IMR-90 (cell line): ENCODE results near the gene KRT77. TPM values are rescaled to one million over a fixed set of nuclear protein-coding genes. Genes with fewer than 3 reads are reported as not detected.

Experiments used
- ATAC-seq: fragments of 200-7000 bp; cut with Tn5 transposase; 2 replicates; pipeline ENCODE4 v1.9.1; 2020; ENCODE audit warnings: low read depth, mild to moderate bottlenecking, moderate library complexity
- BruUV-seq: library from RNA; stranded (reverse); fragments of 400-500 nt; replicated peaks from 2 replicates; lab custom pipeline; 2021; lab: Mats Ljungman, UMichigan
- CTCF ChIA-PET: fragments of 300-600 bp; formaldehyde crosslinking; extraction: SDS; loops from one replicate; lab custom pipeline; 2021; ENCODE audit warnings: antibody characterized with exemption; lab: Yijun Ruan, JAX
- POLR2A ChIA-PET: fragments of 300-600 bp; sonication (Branson Sonifier 250); formaldehyde crosslinking; loops from one replicate; lab custom pipeline; 2022; ENCODE audit warnings: antibody characterized with exemption; ENCODE audit not compliant: unreplicated experiment; lab: Charles Lee
- DNase-seq: peaks from one replicate; pipeline ENCODE4 v3.0.0; 2013
- H2AFZ ChIP-seq: replicated peaks from 2 replicates; pipeline ENCODE3; 2013; ENCODE audit warnings: low read length, mild to moderate bottlenecking; ENCODE audit not compliant: poor library complexity
- H2AK5ac ChIP-seq: 2 replicates; pipeline ENCODE4 v1.6.1; 2013; ENCODE audit warnings: low read depth, low read length, inconsistent platforms
- H2AK9ac ChIP-seq: replicated peaks from 2 replicates; pipeline ENCODE3; 2013; ENCODE audit warnings: mild to moderate bottlenecking, low read depth, low read length, moderate library complexity; ENCODE audit not compliant: poor library complexity
- H2BK120ac ChIP-seq: 2 replicates; pipeline ENCODE4 v1.6.1; 2013; ENCODE audit warnings: low read depth, low read length, inconsistent platforms
- H2BK15ac ChIP-seq: 3 replicates; pipeline ENCODE4 v1.6.1; 2013; ENCODE audit warnings: low read depth, low read length, inconsistent platforms
- H2BK20ac ChIP-seq: 2 replicates; pipeline ENCODE4 v1.6.1; 2013; ENCODE audit warnings: low read depth, mild to moderate bottlenecking, inconsistent platforms, low read length, moderate library complexity
- H2BK5ac ChIP-seq: 2 replicates; pipeline ENCODE4 v1.6.1; 2013; ENCODE audit warnings: mild to moderate bottlenecking, low read depth, low read length, inconsistent platforms; ENCODE audit not compliant: poor library complexity, severe bottlenecking
- H3K14ac ChIP-seq: replicated peaks from 2 replicates; pipeline ENCODE4 v1.6.1; 2013; ENCODE audit warnings: low read depth, low read length, inconsistent platforms
- H3K18ac ChIP-seq: 2 replicates; pipeline ENCODE4 v1.6.1; 2013; ENCODE audit warnings: low read depth, low read length, control low read depth
- H3K23ac ChIP-seq: 2 replicates; pipeline ENCODE4 v1.6.1; 2013; ENCODE audit warnings: low read depth, low read length, inconsistent platforms
- H3K27ac ChIP-seq: 2 replicates; pipeline ENCODE4 v1.5.1; 2013; ENCODE audit warnings: mild to moderate bottlenecking, control low read depth, low read length; ENCODE audit not compliant: insufficient read depth
- H3K27me3 ChIP-seq: 2 replicates; pipeline ENCODE4 v1.6.1; 2013; ENCODE audit warnings: low read length; ENCODE audit not compliant: control insufficient read depth, insufficient read depth
- H3K36me3 ChIP-seq: 2 replicates; pipeline ENCODE4 v1.6.1; 2013; ENCODE audit warnings: low read length, mixed read lengths; ENCODE audit not compliant: control insufficient read depth, insufficient read depth
- H3K4ac ChIP-seq: 2 replicates; pipeline ENCODE4 v1.6.1; 2013; ENCODE audit warnings: low read depth, low read length, inconsistent platforms
- H3K4me1 ChIP-seq: 2 replicates; pipeline ENCODE4 v1.6.1; 2013; ENCODE audit warnings: low read length, mixed read lengths; ENCODE audit not compliant: control insufficient read depth, insufficient read depth
- H3K4me2 ChIP-seq: 2 replicates; pipeline ENCODE4 v1.6.1; 2013; ENCODE audit warnings: low read depth, mild to moderate bottlenecking, control low read depth, low read length, moderate library complexity
- H3K4me3 ChIP-seq: 2 replicates; pipeline ENCODE4 v1.5.1; 2013; ENCODE audit warnings: low read depth, mild to moderate bottlenecking, control low read depth, low read length, moderate library complexity; ENCODE audit not compliant: insufficient read depth
- H3K56ac ChIP-seq: 2 replicates; pipeline ENCODE4 v1.6.1; 2013; ENCODE audit warnings: low read length, inconsistent platforms; ENCODE audit not compliant: insufficient read depth; ENCODE audit errors: extremely low read depth
- H3K79me1 ChIP-seq, 2 experiments: 2 replicates each; pipeline ENCODE4 v1.6.1; 2013; ENCODE audit warnings: low read length in 2 of 2, inconsistent platforms in 1 of 2, low read depth in 1 of 2
- H3K9ac ChIP-seq: 2 replicates; pipeline ENCODE4 v1.6.1; 2013; ENCODE audit warnings: low read depth, low read length, control low read depth
- H3K9me1 ChIP-seq: 2 replicates; pipeline ENCODE4 v1.6.1; 2013; ENCODE audit warnings: low read length, inconsistent platforms; ENCODE audit not compliant: insufficient read depth
- H3K9me3 ChIP-seq: 2 replicates; pipeline ENCODE4 v1.6.1; 2013; ENCODE audit warnings: low read length; ENCODE audit not compliant: control insufficient read depth, insufficient read depth
- H4K20me1 ChIP-seq: 2 replicates; pipeline ENCODE4 v1.6.1; 2013; ENCODE audit warnings: low read length, inconsistent platforms; ENCODE audit not compliant: insufficient read depth
- H4K5ac ChIP-seq: 2 replicates; pipeline ENCODE4 v1.6.1; 2013; ENCODE audit warnings: mild to moderate bottlenecking, low read depth, low read length, control low read depth
- H4K8ac ChIP-seq, 2 experiments: 2 replicates each; pipeline ENCODE4 v1.6.1; 2013; ENCODE audit warnings: low read depth in 2 of 2, low read length in 2 of 2, control low read depth in 1 of 2, inconsistent platforms in 1 of 2
- H4K91ac ChIP-seq: 2 replicates; pipeline ENCODE4 v1.6.1; 2013; ENCODE audit warnings: low read depth, low read length, inconsistent platforms; ENCODE audit not compliant: insufficient read depth
- BHLHE40 ChIP-seq: fragments of 150-350 bp; IDR thresholded peaks from 2 replicates; pipeline ENCODE4 v1.6.1; 2016; ENCODE audit warnings: mild to moderate bottlenecking, low read depth, low read length
- CEBPB ChIP-seq: IDR thresholded peaks from 2 replicates; pipeline ENCODE4 v1.6.1; 2012; ENCODE audit warnings: low read depth, low read length, improper control_type of control experiment
- CHD1 ChIP-seq: IDR thresholded peaks from 2 replicates; pipeline ENCODE4 v1.6.1; 2012; ENCODE audit warnings: low read depth, low read length, improper control_type of control experiment
- CTCF ChIP-seq: conservative IDR thresholded peaks from 2 replicates; pipeline ENCODE4 v1.5.1; 2012; ENCODE audit warnings: mild to moderate bottlenecking, low read depth, low read length, improper control_type of control experiment
- ELK1 ChIP-seq: fragments of 150-350 bp; IDR thresholded peaks from 2 replicates; pipeline ENCODE4 v1.6.1; 2016; ENCODE audit warnings: low read depth, mild to moderate bottlenecking, low read length, moderate library complexity, borderline replicate concordance
- FOS ChIP-seq: fragments of 150-350 bp; IDR thresholded peaks from 2 replicates; pipeline ENCODE4 v1.6.1; 2016; ENCODE audit warnings: low read depth, low read length
- MAFK ChIP-seq: IDR thresholded peaks from 2 replicates; pipeline ENCODE4 v1.6.1; 2012; ENCODE audit warnings: low read depth, low read length, improper control_type of control experiment
- MAZ ChIP-seq: IDR thresholded peaks from 2 replicates; pipeline ENCODE4 v1.6.1; 2012; ENCODE audit warnings: low read depth, mild to moderate bottlenecking, low read length, improper control_type of control experiment, moderate library complexity, borderline replicate concordance
- MXI1 ChIP-seq: IDR thresholded peaks from 2 replicates; pipeline ENCODE4 v1.6.1; 2012; ENCODE audit warnings: low read depth, mild to moderate bottlenecking, low read length, moderate library complexity, borderline replicate concordance
- NFE2L2 ChIP-seq: fragments of 150-350 bp; IDR thresholded peaks from 2 replicates; pipeline ENCODE4 v1.6.1; 2016; ENCODE audit warnings: low read depth, mild to moderate bottlenecking, low read length
- POLR2A ChIP-seq: IDR thresholded peaks from 2 replicates; pipeline ENCODE4 v1.6.1; 2012; ENCODE audit warnings: mild to moderate bottlenecking, low read depth, low read length
- RAD21 ChIP-seq: IDR thresholded peaks from 2 replicates; pipeline ENCODE4 v1.6.1; 2012; ENCODE audit warnings: low read length, improper control_type of control experiment
- RCOR1 ChIP-seq: IDR thresholded peaks from 2 replicates; pipeline ENCODE4 v1.6.1; 2012; ENCODE audit warnings: mild to moderate bottlenecking, low read length, improper control_type of control experiment; ENCODE audit not compliant: insufficient replicate concordance
- RFX5 ChIP-seq: IDR thresholded peaks from 2 replicates; pipeline ENCODE4 v1.8.0; 2012; ENCODE audit warnings: low read depth, mild to moderate bottlenecking, low read length, moderate library complexity
- SMC3 ChIP-seq: fragments of 150-350 bp; IDR thresholded peaks from 2 replicates; pipeline ENCODE4 v1.6.1; 2016; ENCODE audit warnings: low read depth, mild to moderate bottlenecking, antibody characterized with exemption, low read length, moderate library complexity
- USF2 ChIP-seq: fragments of 150-350 bp; IDR thresholded peaks from 2 replicates; pipeline ENCODE4 v1.6.1; 2017; ENCODE audit warnings: mild to moderate bottlenecking, antibody characterized with exemption, low read length, low read depth
- WGBS, 2 experiments: methylation state at CpG; one replicate each; pipeline versions ENCODE4 v1.1.5 to v1.1.7; 2013; ENCODE audit warnings: missing lambda C conversion rate in 2 of 2; ENCODE audit not compliant: insufficient read length in 1 of 2; ENCODE audit errors: extremely low coverage in 2 of 2; 5-methylcytosine and 5-hydroxymethylcytosine counted together
- dilution Hi-C: fragments of 300-500 bp; cut with HindIII; formaldehyde crosslinking; loops from one replicate; pipeline ENCODE4 v1.14.3; 2018; ENCODE audit warnings: low sequenced_read_pairs; ENCODE audit not compliant: unreplicated experiment
- in situ Hi-C: fragments of 300-500 bp; cut with MboI; formaldehyde crosslinking; loops from 3 replicates; pipeline ENCODE4 v1.14.3; 2019; ENCODE audit warnings: low sequenced_read_pairs, inconsistent platforms, mixed read lengths
- intact Hi-C: fragments of 100-400 bp; cut with micrococcal nuclease; formaldehyde crosslinking; loops from 2 replicates; pipeline ENCODE4 v1.10.0; 2022
- polyA plus RNA-seq, 3 experiments: library from polyadenylated mRNA; depleted of rRNA; stranded (reverse); fragments of >200 nt; gene quantifications; 2 replicates each; pipeline ENCODE4 v1.2.3, GENCODE V29; 2012; ENCODE audit warnings: low replicate concordance in 1 of 3
- total RNA-seq: library from RNA; depleted of rRNA; stranded (reverse); fragments of >200 nt; gene quantifications from 2 replicates; pipeline ENCODE4 v1.2.3, GENCODE V29; 2012

Gene KRT77
- total and polyA plus RNA-seq, 2 of the 4 experiments (the other 2 are of a cell fraction), result not detected

- H4K5ac ChIP-seq, result no peak overlapping the region
- dilution Hi-C loops, result no loop called here
- no CpG with 5 or more reads among the region's 3 CpGs for WGBS, 2 experiments
- no peak overlapping the region for H4K8ac ChIP-seq
- no peak overlapping the region for H3K14ac ChIP-seq
- no peak overlapping the region for H2AK9ac ChIP-seq
- no peak overlapping the region for H2AK5ac ChIP-seq
- H3K4me3 ChIP-seq, result no peak overlapping the region
- no peak overlapping the region for H4K91ac ChIP-seq
- no peaks in the 10 kb centered on the region for H4K20me1 ChIP-seq
- TF ChIP-seq CEBPB, result no peak
- TF ChIP-seq RFX5, result no peak
- no peak for TF ChIP-seq CTCF
- TF ChIP-seq MXI1, result no peak
- TF ChIP-seq NFE2L2, result no peak
- no peak for TF ChIP-seq RCOR1
- no peak for TF ChIP-seq POLR2A
- TF ChIP-seq MAFK, result no peak
- no peak for TF ChIP-seq CHD1
- TF ChIP-seq MAZ, result no peak
- TF ChIP-seq SMC3, result no peak
- TF ChIP-seq FOS, result no peak
- TF ChIP-seq RAD21, result no peak
- TF ChIP-seq BHLHE40, result no peak
- no peak for TF ChIP-seq USF2
- TF ChIP-seq ELK1, result no peak
- no peak overlapping the region for H3K4me2 ChIP-seq
- no peak for DNase-seq
- H3K27ac ChIP-seq, result no peak overlapping the region
- peak overlapping the region; percentile 21 for H2AFZ ChIP-seq
- no peak for ATAC-seq
- no peak overlapping the region for H2BK5ac ChIP-seq
- H3K18ac ChIP-seq, result no peak overlapping the region
- H3K36me3 ChIP-seq, result no peaks in the 10 kb centered on the region
- no peak overlapping the region for H3K9ac ChIP-seq
- H3K27me3 ChIP-seq, result peaks cover 6% of the 10 kb centered on the region
- intact Hi-C loops, result loop anchor here (10.0 kb wide), 1 partner anchor 143 kb away; no protein-coding TSS in a partner anchor
- H3K4ac ChIP-seq, result no peak overlapping the region
- H2BK15ac ChIP-seq, result no peak overlapping the region
- H2BK20ac ChIP-seq, result no peak overlapping the region
- H2BK120ac ChIP-seq, result no peak overlapping the region
- no peaks in the 10 kb centered on the region for H3K79me1 ChIP-seq
- POLR2A ChIA-PET, result no interaction called here
- no peak overlapping the region for H3K56ac ChIP-seq
- no peaks in the 10 kb centered on the region for H3K9me3 ChIP-seq
- in situ Hi-C loops, result no loop called here
- no peaks in the 10 kb centered on the region for H3K9me1 ChIP-seq
- H3K23ac ChIP-seq, result no peak overlapping the region
- CTCF ChIA-PET, result no interaction called here
- BruUV-seq, result no TSS peak
- no peaks in the 10 kb centered on the region for H3K4me1 ChIP-seq
Measured at GRCh38 chr12:52721838-52722470, 18.6 kb upstream of the KRT77 start.
